B cell (primary cell): ENCODE measurements around the gene SHANK2. TPM values are rescaled to one million over a fixed set of nuclear protein-coding genes. Genes with fewer than 3 reads are reported as not detected.

Source experiments
- ATAC-seq: fragments of 200-7000 bp; cut with Tn5 transposase; one replicate; pipeline ENCODE4 v1.10.0; 2021; ENCODE audit warnings: low read depth, mild to moderate bottlenecking, moderate number of reproducible peaks, moderate library complexity
- CTCF ChIA-PET: fragments of 350-600 bp; sonication (Branson Sonifier 250); formaldehyde crosslinking; loops from one replicate; lab custom pipeline; 2021; ENCODE audit warnings: antibody characterized with exemption, inconsistent platforms; lab: Charles Lee
- POLR2A ChIA-PET: fragments of 350-600 bp; sonication (Branson Sonifier 250); formaldehyde crosslinking; loops from one replicate; lab custom pipeline; 2021; ENCODE audit warnings: antibody characterized with exemption; lab: Charles Lee
- DNase-seq: peaks from one replicate; pipeline ENCODE4 v3.0.0; 2013
- H2AFZ ChIP-seq: 2 replicates; pipeline ENCODE4 v1.6.1; 2012; ENCODE audit warnings: mild to moderate bottlenecking, low read depth, low read length; ENCODE audit not compliant: insufficient read depth, poor library complexity, severe bottlenecking
- H3K27ac ChIP-seq, 2 donors: 1 replicate in 1 of 2; 2 replicates in 1 of 2; pipeline ENCODE4 v1.5.1; 2012 to 2013; ENCODE audit warnings: low read length in 2 of 2, mild to moderate bottlenecking in 2 of 2, moderate library complexity in 1 of 2
- H3K27me3 ChIP-seq, 4 experiments: fragments of 200-600 bp in 1 of 4; sonication (generic) in 1 of 4; replicated peaks in 1 of 4; 1 replicate in 2 of 4; 2 replicates in 2 of 4; pipeline versions ENCODE4 v1.6.1 to v1.7.0; 2013 to 2016; ENCODE audit warnings: low read length in 3 of 4, mild to moderate bottlenecking in 2 of 4, mixed read lengths in 1 of 4, moderate library complexity in 1 of 4; ENCODE audit not compliant: insufficient read depth in 4 of 4, control insufficient read depth in 3 of 4; ENCODE audit errors: control extremely low read depth in 1 of 4
- H3K36me3 ChIP-seq, 2 experiments: replicated peaks in 1 of 2; 1 replicate in 1 of 2; 2 replicates in 1 of 2; pipeline versions ENCODE4 v1.6.1 to v1.7.1; 2013; ENCODE audit warnings: low read length in 1 of 2; ENCODE audit not compliant: insufficient read depth in 2 of 2, control insufficient read depth in 1 of 2; ENCODE audit errors: control extremely low read depth in 1 of 2, extremely low read depth in 1 of 2
- H3K4me1 ChIP-seq, 2 donors: fragments of 200-600 bp in 1 of 2; sonication (generic) in 1 of 2; 1 replicate in 1 of 2; 2 replicates in 1 of 2; pipeline versions ENCODE4 v1.5.1 to v1.6.1; 2013 to 2017; ENCODE audit warnings: low read length in 2 of 2; ENCODE audit not compliant: control insufficient read depth in 2 of 2, insufficient read depth in 2 of 2
- H3K4me2 ChIP-seq: replicated peaks from 2 replicates; pipeline ENCODE3; 2012; ENCODE audit warnings: mild to moderate bottlenecking, low read depth, low read length; ENCODE audit not compliant: poor library complexity, severe bottlenecking
- H3K4me3 ChIP-seq, 5 experiments: fragments of 200-600 bp in 1 of 5; sonication (generic) in 1 of 5; 1 replicate in 3 of 5; 2 replicates in 2 of 5; pipeline versions ENCODE4 v1.5.1 to v1.7.0; 2011 to 2016; ENCODE audit warnings: low read length in 4 of 5, mild to moderate bottlenecking in 4 of 5, low read depth in 2 of 5, control low read depth in 1 of 5, moderate library complexity in 1 of 5; ENCODE audit not compliant: insufficient read depth in 1 of 5; ENCODE audit errors: control extremely low read depth in 1 of 5, extremely low read depth in 1 of 5
- H3K79me2 ChIP-seq: fragments of 200-600 bp; sonication (generic); one replicate; pipeline ENCODE4 v1.6.0; 2016; ENCODE audit warnings: low read length; ENCODE audit not compliant: control insufficient read depth, insufficient read depth
- H3K9ac ChIP-seq: fragments of 200-600 bp; sonication (generic); 2 replicates; pipeline ENCODE4 v1.6.1; 2017; ENCODE audit warnings: mild to moderate bottlenecking, low read length, moderate library complexity
- H3K9me3 ChIP-seq, 3 donors: one replicate each; pipeline versions ENCODE4 v1.6.1 to v1.7.1; 2013; ENCODE audit warnings: low read length in 2 of 3; ENCODE audit not compliant: control insufficient read depth in 2 of 3, insufficient read depth in 1 of 3; ENCODE audit errors: control extremely low read depth in 1 of 3
- H4K20me1 ChIP-seq: 2 replicates; pipeline ENCODE4 v1.6.0; 2012; ENCODE audit warnings: mild to moderate bottlenecking, low read length; ENCODE audit not compliant: insufficient read depth, control insufficient read depth, poor library complexity, severe bottlenecking
- H3K27ac Mint-ChIP-seq: one replicate; pipeline ENCODE4 v1.8.0; 2021; ENCODE audit warnings: mixed read lengths
- H3K27me3 Mint-ChIP-seq: one replicate; pipeline ENCODE4 v1.8.0; 2021; ENCODE audit warnings: mixed read lengths
- H3K4me1 Mint-ChIP-seq: one replicate; pipeline ENCODE4 v1.8.0; 2021; ENCODE audit warnings: mixed read lengths
- H3K4me3 Mint-ChIP-seq: one replicate; pipeline ENCODE4 v1.8.0; 2021; ENCODE audit warnings: mixed read lengths
- H3K9me3 Mint-ChIP-seq: one replicate; pipeline ENCODE4 v1.8.0; 2022; ENCODE audit warnings: mixed read lengths; ENCODE audit not compliant: insufficient read depth
- EZH2 ChIP-seq: IDR thresholded peaks from 2 replicates; pipeline ENCODE4 v1.6.1; 2012; ENCODE audit warnings: borderline replicate concordance, low read depth, mild to moderate bottlenecking, moderate library complexity, low read length; ENCODE audit not compliant: insufficient read depth, poor library complexity, severe bottlenecking
- WGBS: methylation state at CpG from one replicate; pipeline ENCODE4 v1.1.5; 2013; ENCODE audit warnings: missing lambda C conversion rate; ENCODE audit not compliant: insufficient coverage; 5-methylcytosine and 5-hydroxymethylcytosine counted together
- intact Hi-C: fragments of 100-400 bp; cut with micrococcal nuclease; formaldehyde crosslinking; loops from one replicate; pipeline ENCODE4 v1.10.0; 2022
- polyA plus RNA-seq: library from polyadenylated mRNA; depleted of rRNA; stranded (reverse); fragments of >200 nt; gene quantifications from 2 replicates; pipeline ENCODE4 v1.2.3, GENCODE V29; 2012
- total RNA-seq, 2 donors: library from RNA; stranded (reverse); fragments of 120-200 nt in 1 of 2; gene quantifications; 1 replicate in 1 of 2; 2 replicates in 1 of 2; pipeline versions ENCODE4 v1.2.3 to v1.2.4, GENCODE V29; 2013 to 2022
- TF ChIP-seq, protein P1 (sequence below): fragments of 200-600 bp; IDR thresholded peaks from one replicate; pipeline ENCODE4 v1.8.0; 2022; ENCODE audit warnings: antibody characterized with exemption, mild to moderate bottlenecking

The SHANK2 gene
- total and polyA plus RNA-seq, 2 donors (not counting 1 experiment from before 2014, with no cell fraction given): 0.07 to 0.28 TPM

DNA sequence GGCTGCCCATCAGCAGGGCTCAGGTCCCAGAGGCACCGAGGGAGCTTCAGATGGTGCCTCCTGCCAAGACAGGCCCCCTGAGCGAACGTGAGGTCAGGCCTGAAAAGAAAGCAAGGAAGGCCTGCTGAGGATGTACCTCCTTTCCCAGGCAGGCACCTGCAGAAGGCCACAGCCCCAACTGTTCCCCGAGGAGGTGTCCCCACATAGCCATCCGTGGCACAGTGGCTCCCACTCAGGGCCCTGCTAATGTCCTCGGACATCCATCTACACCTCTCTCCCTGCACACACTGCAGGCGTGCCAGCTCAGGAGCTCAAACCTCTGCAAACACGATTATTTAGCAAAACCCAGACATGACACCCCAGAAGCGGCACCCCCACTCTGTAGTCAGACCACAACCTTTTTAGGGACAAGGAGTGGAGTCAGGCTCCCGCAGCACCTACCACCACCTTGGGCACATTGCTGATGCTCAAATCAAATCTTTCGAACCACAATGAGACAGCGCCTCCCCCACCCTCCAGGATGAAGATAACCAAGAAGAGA lies 36.9 kb downstream of the SHANK2 start:
- Histone ChIP-seq H3K27me3 (peaks cover 0 to 3% (median 0%) of the 10 kb centered on the region in 4 experiments), H3K27ac (no peak overlapping the region), H3K4me2 (no peak overlapping the region), H3K9me3 (peaks cover 0 to 3% (median 0%) of the 10 kb centered on the region in 3 donors), H4K20me1 (no peaks in the 10 kb centered on the region), H3K4me3 (no peak overlapping the region), H3K4me1 (no peaks in the 10 kb centered on the region), H3K36me3 (no peaks in the 10 kb centered on the region), H3K9ac (no peak overlapping the region), H2AFZ (no peak overlapping the region), H3K79me2 (no peaks in the 10 kb centered on the region)
- ChIA-PET POLR2A (no interaction called here), CTCF (no interaction called here)
- no peaks in the 10 kb centered on the region for H3K4me1 Mint-ChIP-seq
- no peaks in the 10 kb centered on the region for H3K9me3 Mint-ChIP-seq
- peaks cover 24% of the 10 kb centered on the region for H3K27me3 Mint-ChIP-seq
- DNase-seq: no peak
- intact Hi-C loops: no loop called here
- no peak overlapping the region for H3K4me3 Mint-ChIP-seq
- H3K27ac Mint-ChIP-seq: no peak overlapping the region
- ATAC-seq: no peak
- TF ChIP-seq, protein P1, sequence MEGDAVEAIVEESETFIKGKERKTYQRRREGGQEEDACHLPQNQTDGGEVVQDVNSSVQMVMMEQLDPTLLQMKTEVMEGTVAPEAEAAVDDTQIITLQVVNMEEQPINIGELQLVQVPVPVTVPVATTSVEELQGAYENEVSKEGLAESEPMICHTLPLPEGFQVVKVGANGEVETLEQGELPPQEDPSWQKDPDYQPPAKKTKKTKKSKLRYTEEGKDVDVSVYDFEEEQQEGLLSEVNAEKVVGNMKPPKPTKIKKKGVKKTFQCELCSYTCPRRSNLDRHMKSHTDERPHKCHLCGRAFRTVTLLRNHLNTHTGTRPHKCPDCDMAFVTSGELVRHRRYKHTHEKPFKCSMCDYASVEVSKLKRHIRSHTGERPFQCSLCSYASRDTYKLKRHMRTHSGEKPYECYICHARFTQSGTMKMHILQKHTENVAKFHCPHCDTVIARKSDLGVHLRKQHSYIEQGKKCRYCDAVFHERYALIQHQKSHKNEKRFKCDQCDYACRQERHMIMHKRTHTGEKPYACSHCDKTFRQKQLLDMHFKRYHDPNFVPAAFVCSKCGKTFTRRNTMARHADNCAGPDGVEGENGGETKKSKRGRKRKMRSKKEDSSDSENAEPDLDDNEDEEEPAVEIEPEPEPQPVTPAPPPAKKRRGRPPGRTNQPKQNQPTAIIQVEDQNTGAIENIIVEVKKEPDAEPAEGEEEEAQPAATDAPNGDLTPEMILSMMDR: no peak
- no peak for TF ChIP-seq EZH2
- 88% methylated on average over 9 of the region's 12 CpGs for WGBS

DNA sequence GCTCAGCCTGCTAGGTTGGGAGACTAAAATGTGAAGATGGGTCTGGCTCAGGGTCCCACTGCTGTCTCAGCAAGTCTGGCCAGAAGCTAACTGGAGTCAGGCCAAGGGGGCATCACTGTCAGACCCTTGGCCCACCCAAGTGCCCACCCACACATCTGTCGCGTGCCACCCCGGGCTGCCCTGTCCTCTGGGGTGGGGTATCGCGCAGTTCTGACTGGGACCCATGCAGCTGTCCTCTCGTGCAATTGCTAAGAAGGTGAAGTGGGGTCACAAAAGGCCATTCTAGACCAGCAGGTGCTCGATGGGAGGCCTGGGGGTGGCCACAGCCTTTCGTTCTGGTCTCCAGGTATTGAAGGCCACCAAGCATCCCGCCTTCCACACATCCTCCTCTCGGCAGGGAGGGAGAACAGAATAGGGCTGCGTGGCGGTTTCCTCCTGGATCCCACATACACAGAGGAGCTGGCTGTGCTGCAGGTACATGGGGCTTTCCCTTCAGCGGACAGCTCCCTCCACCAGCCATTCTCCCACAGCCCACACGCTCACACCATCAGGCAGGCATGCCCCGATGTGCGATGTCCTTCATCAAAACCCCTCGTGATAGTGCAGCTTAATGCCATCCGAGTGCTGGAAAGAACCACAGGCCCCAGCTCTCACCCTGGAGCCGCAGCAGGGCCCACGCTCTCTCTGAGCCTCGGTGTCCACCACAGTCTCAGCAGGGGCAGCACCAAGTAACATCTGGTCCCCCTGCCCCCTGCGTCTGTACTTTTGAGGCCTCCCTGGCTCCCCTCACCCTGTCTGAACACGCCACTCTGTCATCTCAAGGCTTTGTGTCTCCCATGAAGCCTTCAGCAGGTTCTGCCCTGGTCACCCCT lies 37.6 kb downstream of the SHANK2 start:
- peaks cover 0 to 3% (median 0%) of the 10 kb centered on the region in 3 donors for H3K9me3 ChIP-seq
- no peaks in the 10 kb centered on the region for H4K20me1 ChIP-seq
- no peak overlapping the region for H3K27ac ChIP-seq
- H3K4me1 ChIP-seq: no peaks in the 10 kb centered on the region
- Mint-ChIP-seq H3K27ac (no peak overlapping the region), H3K27me3 (peaks cover 24% of the 10 kb centered on the region), H3K4me1 (no peaks in the 10 kb centered on the region), H3K4me3 (no peak overlapping the region), H3K9me3 (no peaks in the 10 kb centered on the region)
- no peaks in the 10 kb centered on the region for H3K36me3 ChIP-seq
- ChIA-PET CTCF (no interaction called here), POLR2A (no interaction called here)
- WGBS: 91% methylated on average over 23 of the region's 23 CpGs
- H3K4me3 ChIP-seq: no peak overlapping the region
- H3K27me3 ChIP-seq: peaks cover 0 to 3% (median 0%) of the 10 kb centered on the region in 4 experiments
- no peak for ATAC-seq
- H3K4me2 ChIP-seq: no peak overlapping the region
- H3K79me2 ChIP-seq: no peaks in the 10 kb centered on the region
- H2AFZ ChIP-seq: no peak overlapping the region
- DNase-seq: no peak
- intact Hi-C loops: no loop called here
- TF ChIP-seq, protein P1: no peak
- no peak for TF ChIP-seq EZH2
- H3K9ac ChIP-seq: no peak overlapping the region
